GM12878 (cell line): ENCODE results near the gene ADK. TPM values are rescaled to one million over a fixed set of nuclear protein-coding genes. Genes with fewer than 3 reads are reported as not detected.

Source experiments
- EED ChIP-seq: sonication (generic); IDR thresholded peaks from 2 replicates; pipeline ENCODE4 v1.6.1; 2016; ENCODE audit warnings: antibody characterized with exemption, low read depth
- EP300 ChIP-seq, 2 experiments: fragments of 150-350 bp in 1 of 2; IDR thresholded peaks; 2 replicates each; pipeline ENCODE4 v1.6.1; 2011 to 2012; ENCODE audit warnings: low read depth in 2 of 2, low read length in 2 of 2, borderline replicate concordance in 1 of 2, improper control_type of control experiment in 1 of 2, inconsistent platforms in 1 of 2; ENCODE audit not compliant: control insufficient read depth in 1 of 2
- GABPA ChIP-seq: IDR thresholded peaks from 2 replicates; pipeline ENCODE4 v1.6.1; 2014; ENCODE audit warnings: antibody characterized with exemption, low read depth, mild to moderate bottlenecking, inconsistent platforms
- HDGF ChIP-seq: fragments of 450-650 bp; IDR thresholded peaks from 2 replicates; pipeline ENCODE4 v1.6.1; 2016; ENCODE audit warnings: antibody characterized with exemption
- IKZF2 ChIP-seq, 2 experiments: fragments of 450-650 bp; IDR thresholded peaks; 2 replicates each; pipeline ENCODE4 v1.6.1; 2017; ENCODE audit warnings: mild to moderate bottlenecking in 2 of 2, moderate library complexity in 2 of 2
- IRF4 ChIP-seq: IDR thresholded peaks from 2 replicates; pipeline ENCODE4 v1.6.1; 2011; ENCODE audit warnings: low read depth, low read length
- MEF2A ChIP-seq: IDR thresholded peaks from 2 replicates; pipeline ENCODE4 v1.6.1; 2011; ENCODE audit warnings: low read depth, mild to moderate bottlenecking, low read length, moderate library complexity; ENCODE audit not compliant: insufficient read depth
- MEF2B ChIP-seq: fragments of 450-650 bp; IDR thresholded peaks from 2 replicates; pipeline ENCODE4 v1.6.1; 2018; ENCODE audit warnings: mild to moderate bottlenecking, moderate library complexity; ENCODE audit not compliant: partially characterized antibody, poor library complexity, severe bottlenecking
- MTA2 ChIP-seq: fragments of 450-650 bp; IDR thresholded peaks from 2 replicates; pipeline ENCODE4 v1.6.1; 2016; ENCODE audit warnings: low read depth, mild to moderate bottlenecking, moderate library complexity
- MTA3 ChIP-seq: IDR thresholded peaks from 2 replicates; pipeline ENCODE4 v1.6.1; 2012; ENCODE audit warnings: low read length, inconsistent platforms, borderline replicate concordance
- MXI1 ChIP-seq: fragments of 150-350 bp; IDR thresholded peaks from 2 replicates; pipeline ENCODE4 v1.6.1; 2011; ENCODE audit warnings: low read depth, mild to moderate bottlenecking, inconsistent platforms, low read length, improper control_type of control experiment
- NFXL1 ChIP-seq: fragments of 450-650 bp; IDR thresholded peaks from 2 replicates; pipeline ENCODE4 v1.6.1; 2017; ENCODE audit warnings: antibody characterized with exemption, mild to moderate bottlenecking, borderline replicate concordance
- POLR2A ChIP-seq: IDR thresholded peaks from 2 replicates; pipeline ENCODE4 v1.6.1; 2011; ENCODE audit warnings: low read depth, mild to moderate bottlenecking, low read length
- RBBP5 ChIP-seq: fragments of 200-600 bp; sonication (generic); conservative IDR thresholded peaks from 2 replicates; pipeline ENCODE4 v1.6.1; 2016
- RUNX3 ChIP-seq: IDR thresholded peaks from 2 replicates; pipeline ENCODE4 v1.6.1; 2012; ENCODE audit warnings: low read length, inconsistent platforms
- SUZ12 ChIP-seq: fragments of 200-600 bp; sonication (generic); IDR thresholded peaks from one replicate; pipeline ENCODE4 v1.6.1; 2018; ENCODE audit warnings: antibody characterized with exemption, mild to moderate bottlenecking; ENCODE audit not compliant: unreplicated experiment
- ZBED1 ChIP-seq: IDR thresholded peaks from 2 replicates; pipeline ENCODE4 v1.6.1; 2016; ENCODE audit warnings: borderline replicate concordance
- ZNF24 ChIP-seq: fragments of 450-650 bp; IDR thresholded peaks from 2 replicates; pipeline ENCODE4 v1.6.1; 2017; ENCODE audit warnings: antibody characterized with exemption, mild to moderate bottlenecking
- polyA plus RNA-seq, 11 experiments: library from polyadenylated mRNA; depleted of rRNA in 4 of 11; unstranded in 6 of 11; stranded (reverse) in 5 of 11; fragments of >200 nt; fragmentation: Nextera tagmentation in 4 of 11; fragmentation: Illumina TruSeq in 1 of 11; extraction: Ambion mirVana in 4 of 11; extraction: Trizol in 1 of 11; gene quantifications; 1 replicate in 1 of 11; 2 replicates in 10 of 11; pipeline versions ENCODE4 v1.2.1 to v1.2.3, GENCODE V29; 2011 to 2016; ENCODE audit warnings: inconsistent platforms in 2 of 11, missing spikeins in 2 of 11, low read depth in 1 of 11
- total RNA-seq, 4 experiments: library from RNA; depleted of rRNA in 3 of 4; stranded (reverse); fragments of >200 nt in 3 of 4; fragmentation: Illumina TruSeq in 1 of 4; extraction: Trizol in 1 of 4; gene quantifications; 2 replicates each; pipeline versions ENCODE4 v1.2.1 to v1.2.3, GENCODE V29; 2013 to 2021
- TF ChIP-seq, protein P1 (sequence below): IDR thresholded peaks from 2 replicates; pipeline ENCODE4 v1.6.1; 2012; ENCODE audit warnings: low read length, inconsistent platforms
- TF ChIP-seq, protein P2 (sequence below): IDR thresholded peaks from 2 replicates; pipeline ENCODE4 v1.6.1; 2011; ENCODE audit warnings: borderline replicate concordance, low read depth, mild to moderate bottlenecking, moderate library complexity, mixed read lengths, low read length; ENCODE audit not compliant: insufficient read depth; ENCODE audit errors: extremely low read length
- TF ChIP-seq, protein P3 (sequence below): IDR thresholded peaks from 2 replicates; pipeline ENCODE4 v1.6.1; 2011; ENCODE audit warnings: low read depth, low read length, improper control_type of control experiment, borderline replicate concordance
- TF ChIP-seq, protein P4 (sequence below): fragments of 450-650 bp; formaldehyde crosslinking; IDR thresholded peaks from 2 replicates; pipeline ENCODE4 v1.4.0; 2022; ENCODE audit warnings: mild to moderate bottlenecking, moderate library complexity
- TF ChIP-seq, protein P5 (sequence below): fragments of 450-650 bp; IDR thresholded peaks from 2 replicates; pipeline ENCODE4 v1.6.1; 2017; ENCODE audit warnings: low read depth, mild to moderate bottlenecking, moderate library complexity

The ADK gene
- total and polyA plus RNA-seq, 10 of the 15 experiments (the other 5 are each of a cell fraction or from before 2014, with no cell fraction given), result 42.0 to 151 (median 81.6) TPM

DNA sequence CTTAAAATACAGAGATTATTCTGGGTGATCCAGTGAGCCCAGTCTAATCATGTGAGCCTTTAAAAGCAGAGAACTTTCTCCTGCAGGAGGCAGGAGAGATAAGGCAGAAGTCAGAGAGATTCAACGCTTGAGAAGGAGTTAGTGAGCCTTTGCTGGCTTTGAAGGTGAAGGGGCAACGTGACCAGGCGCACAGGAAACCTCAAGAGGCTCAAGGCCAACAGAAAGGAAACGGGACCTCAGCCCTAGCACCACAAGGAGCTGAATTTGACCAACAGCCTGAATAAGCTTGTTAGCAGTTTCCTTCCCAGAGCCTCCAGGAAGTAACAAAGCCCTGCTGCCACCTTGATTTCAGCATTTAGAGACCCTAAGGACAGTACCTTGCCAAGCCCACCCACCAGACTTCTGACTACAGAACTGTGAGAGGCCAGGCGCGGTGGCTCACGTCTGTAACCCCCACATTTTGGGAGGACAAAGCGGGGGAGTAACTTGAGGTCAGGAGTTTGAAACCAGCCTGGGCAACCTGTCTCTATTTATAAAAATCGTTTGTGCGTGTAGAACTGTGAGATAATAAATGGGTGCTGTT, 588.1 kb downstream of the ADK start (continued):
- TF ChIP-seq, protein P1, sequence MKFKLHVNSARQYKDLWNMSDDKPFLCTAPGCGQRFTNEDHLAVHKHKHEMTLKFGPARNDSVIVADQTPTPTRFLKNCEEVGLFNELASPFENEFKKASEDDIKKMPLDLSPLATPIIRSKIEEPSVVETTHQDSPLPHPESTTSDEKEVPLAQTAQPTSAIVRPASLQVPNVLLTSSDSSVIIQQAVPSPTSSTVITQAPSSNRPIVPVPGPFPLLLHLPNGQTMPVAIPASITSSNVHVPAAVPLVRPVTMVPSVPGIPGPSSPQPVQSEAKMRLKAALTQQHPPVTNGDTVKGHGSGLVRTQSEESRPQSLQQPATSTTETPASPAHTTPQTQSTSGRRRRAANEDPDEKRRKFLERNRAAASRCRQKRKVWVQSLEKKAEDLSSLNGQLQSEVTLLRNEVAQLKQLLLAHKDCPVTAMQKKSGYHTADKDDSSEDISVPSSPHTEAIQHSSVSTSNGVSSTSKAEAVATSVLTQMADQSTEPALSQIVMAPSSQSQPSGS, result peak; percentile 62; the same call in 1 of the 2 replicates
- no peak for TF ChIP-seq IRF4
- peak; percentile 40; the same call in 1 of the 2 replicates for TF ChIP-seq ZBED1
- TF ChIP-seq POLR2A, result no peak
- TF ChIP-seq GABPA, result no peak
- no peak for TF ChIP-seq MXI1
- TF ChIP-seq HDGF, result peak; percentile 32
- TF ChIP-seq IKZF2 (IDR thresholded peaks at IDR 0.05), result peak; percentile 52 to 57
- TF ChIP-seq MTA3, result peak; percentile 67; the same call in 1 of the 2 replicates
- 0 out of 2 replicates have a peak, but pooled peaks have one; percentile 67 for TF ChIP-seq MEF2A
- TF ChIP-seq, protein P2, sequence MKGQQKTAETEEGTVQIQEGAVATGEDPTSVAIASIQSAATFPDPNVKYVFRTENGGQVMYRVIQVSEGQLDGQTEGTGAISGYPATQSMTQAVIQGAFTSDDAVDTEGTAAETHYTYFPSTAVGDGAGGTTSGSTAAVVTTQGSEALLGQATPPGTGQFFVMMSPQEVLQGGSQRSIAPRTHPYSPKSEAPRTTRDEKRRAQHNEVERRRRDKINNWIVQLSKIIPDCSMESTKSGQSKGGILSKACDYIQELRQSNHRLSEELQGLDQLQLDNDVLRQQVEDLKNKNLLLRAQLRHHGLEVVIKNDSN, result peak; percentile 43
- peak; percentile 70 for TF ChIP-seq MTA2
- TF ChIP-seq, protein P3, sequence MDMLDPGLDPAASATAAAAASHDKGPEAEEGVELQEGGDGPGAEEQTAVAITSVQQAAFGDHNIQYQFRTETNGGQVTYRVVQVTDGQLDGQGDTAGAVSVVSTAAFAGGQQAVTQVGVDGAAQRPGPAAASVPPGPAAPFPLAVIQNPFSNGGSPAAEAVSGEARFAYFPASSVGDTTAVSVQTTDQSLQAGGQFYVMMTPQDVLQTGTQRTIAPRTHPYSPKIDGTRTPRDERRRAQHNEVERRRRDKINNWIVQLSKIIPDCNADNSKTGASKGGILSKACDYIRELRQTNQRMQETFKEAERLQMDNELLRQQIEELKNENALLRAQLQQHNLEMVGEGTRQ, result no peak; the same call in 1 of the 2 replicates
- TF ChIP-seq MEF2B, result peak; percentile 74
- peak in 1 of 2 experiments; percentile 31; a peak in 2 of 4 replicates for TF ChIP-seq EP300 (IDR thresholded peaks at IDR 0.05; ENCODE audit: borderline replicate concordance in 1 of 2, control insufficient read depth in 1 of 2, low read depth in 2 of 2, low read length in 2 of 2)
- TF ChIP-seq SUZ12, result no peak
- TF ChIP-seq NFXL1, result no peak
- TF ChIP-seq RBBP5, result 0 out of 2 replicates have a peak, but pooled peaks have one; percentile 95
- peak; percentile 78 for TF ChIP-seq EED
- TF ChIP-seq, protein P4, sequence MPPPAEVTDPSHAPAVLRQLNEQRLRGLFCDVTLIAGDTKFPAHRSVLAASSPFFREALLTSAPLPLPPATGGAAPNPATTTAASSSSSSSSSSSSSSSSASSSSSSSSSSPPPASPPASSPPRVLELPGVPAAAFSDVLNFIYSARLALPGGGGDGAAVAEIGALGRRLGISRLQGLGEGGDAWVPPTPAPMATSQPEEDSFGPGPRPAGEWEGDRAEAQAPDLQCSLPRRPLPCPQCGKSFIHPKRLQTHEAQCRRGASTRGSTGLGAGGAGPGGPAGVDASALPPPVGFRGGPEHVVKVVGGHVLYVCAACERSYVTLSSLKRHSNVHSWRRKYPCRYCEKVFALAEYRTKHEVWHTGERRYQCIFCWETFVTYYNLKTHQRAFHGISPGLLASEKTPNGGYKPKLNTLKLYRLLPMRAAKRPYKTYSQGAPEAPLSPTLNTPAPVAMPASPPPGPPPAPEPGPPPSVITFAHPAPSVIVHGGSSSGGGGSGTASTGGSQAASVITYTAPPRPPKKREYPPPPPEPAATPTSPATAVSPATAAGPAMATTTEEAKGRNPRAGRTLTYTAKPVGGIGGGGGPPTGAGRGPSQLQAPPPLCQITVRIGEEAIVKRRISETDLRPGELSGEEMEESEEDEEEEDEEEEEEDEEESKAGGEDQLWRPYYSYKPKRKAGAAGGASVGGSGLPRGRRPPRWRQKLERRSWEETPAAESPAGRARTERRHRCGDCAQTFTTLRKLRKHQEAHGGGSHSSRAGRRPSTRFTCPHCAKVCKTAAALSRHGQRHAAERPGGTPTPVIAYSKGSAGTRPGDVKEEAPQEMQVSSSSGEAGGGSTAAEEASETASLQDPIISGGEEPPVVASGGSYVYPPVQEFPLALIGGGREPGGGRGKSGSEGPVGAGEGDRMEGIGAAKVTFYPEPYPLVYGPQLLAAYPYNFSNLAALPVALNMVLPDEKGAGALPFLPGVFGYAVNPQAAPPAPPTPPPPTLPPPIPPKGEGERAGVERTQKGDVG (CRISPR knock-in tag), result no peak
- TF ChIP-seq, protein P5, sequence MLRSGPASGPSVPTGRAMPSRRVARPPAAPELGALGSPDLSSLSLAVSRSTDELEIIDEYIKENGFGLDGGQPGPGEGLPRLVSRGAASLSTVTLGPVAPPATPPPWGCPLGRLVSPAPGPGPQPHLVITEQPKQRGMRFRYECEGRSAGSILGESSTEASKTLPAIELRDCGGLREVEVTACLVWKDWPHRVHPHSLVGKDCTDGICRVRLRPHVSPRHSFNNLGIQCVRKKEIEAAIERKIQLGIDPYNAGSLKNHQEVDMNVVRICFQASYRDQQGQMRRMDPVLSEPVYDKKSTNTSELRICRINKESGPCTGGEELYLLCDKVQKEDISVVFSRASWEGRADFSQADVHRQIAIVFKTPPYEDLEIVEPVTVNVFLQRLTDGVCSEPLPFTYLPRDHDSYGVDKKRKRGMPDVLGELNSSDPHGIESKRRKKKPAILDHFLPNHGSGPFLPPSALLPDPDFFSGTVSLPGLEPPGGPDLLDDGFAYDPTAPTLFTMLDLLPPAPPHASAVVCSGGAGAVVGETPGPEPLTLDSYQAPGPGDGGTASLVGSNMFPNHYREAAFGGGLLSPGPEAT, result peak; percentile 40; the same call in 1 of the 2 replicates
- TF ChIP-seq ZNF24, result no peak
- peak; percentile 95 for TF ChIP-seq RUNX3
